Gastrocnemius medialis (tissue), 4 donors: ENCODE data around the gene EXOC3L4.

Experiments used
- POLR2A ChIP-seq, 2 donors: fragments of 450-650 bp; IDR thresholded peaks; one replicate each; pipeline ENCODE4 v1.6.1; 2017; ENCODE audit warnings: antibody characterized with exemption in 2 of 2, mild to moderate bottlenecking in 2 of 2, moderate library complexity in 2 of 2
- TF ChIP-seq, protein P1 (sequence below), 5 experiments: fragments of 450-650 bp in 3 of 5; fragments of 200-600 bp in 2 of 5; sonication (generic) in 2 of 5; IDR thresholded peaks in 4 of 5; conservative IDR thresholded peaks in 1 of 5; 1 replicate in 4 of 5; 2 replicates in 1 of 5; pipeline ENCODE4 v1.5.1; 2016 to 2019; ENCODE audit warnings: antibody characterized with exemption in 5 of 5, mild to moderate bottlenecking in 3 of 5, moderate library complexity in 3 of 5

DNA sequence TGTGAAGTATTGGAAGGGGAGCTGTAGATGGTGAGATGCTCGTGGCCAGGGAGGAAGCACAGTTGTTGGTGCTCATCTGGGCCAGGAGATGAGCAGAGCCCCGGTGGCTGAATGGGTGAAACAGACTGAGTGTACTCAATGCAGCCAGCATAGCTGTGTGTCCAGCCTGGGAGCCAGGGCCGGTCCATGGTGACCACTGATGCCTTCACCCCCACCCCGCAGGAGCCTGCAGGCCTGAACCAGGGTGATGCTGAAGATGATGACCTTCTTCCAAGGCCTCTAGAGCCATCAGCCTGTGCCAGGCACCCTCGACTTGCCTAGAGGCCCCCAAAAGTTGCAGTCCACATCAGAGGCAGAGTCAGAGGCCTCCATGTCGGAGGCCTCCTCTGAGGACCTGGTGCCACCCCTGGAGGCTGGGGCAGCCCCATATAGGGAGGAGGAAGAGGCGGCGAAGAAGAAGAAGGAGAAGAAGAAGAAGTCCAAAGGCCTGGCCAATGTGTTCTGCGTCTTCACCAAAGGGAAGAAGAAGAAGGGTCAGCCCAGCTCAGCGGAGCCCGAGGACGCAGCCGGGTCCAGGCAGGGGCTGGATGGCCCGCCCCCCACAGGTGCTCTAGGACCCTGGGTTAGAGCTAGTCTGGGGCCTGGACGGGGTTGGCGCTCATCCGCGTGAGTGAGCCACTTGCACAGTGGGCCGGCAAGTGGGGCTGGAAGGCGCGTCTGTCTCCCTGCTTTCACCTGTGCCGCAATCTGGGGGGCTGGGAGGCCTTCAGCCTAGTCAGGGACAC, 31.8 kb downstream of the EXOC3L4 start:
- TF ChIP-seq, protein P1, sequence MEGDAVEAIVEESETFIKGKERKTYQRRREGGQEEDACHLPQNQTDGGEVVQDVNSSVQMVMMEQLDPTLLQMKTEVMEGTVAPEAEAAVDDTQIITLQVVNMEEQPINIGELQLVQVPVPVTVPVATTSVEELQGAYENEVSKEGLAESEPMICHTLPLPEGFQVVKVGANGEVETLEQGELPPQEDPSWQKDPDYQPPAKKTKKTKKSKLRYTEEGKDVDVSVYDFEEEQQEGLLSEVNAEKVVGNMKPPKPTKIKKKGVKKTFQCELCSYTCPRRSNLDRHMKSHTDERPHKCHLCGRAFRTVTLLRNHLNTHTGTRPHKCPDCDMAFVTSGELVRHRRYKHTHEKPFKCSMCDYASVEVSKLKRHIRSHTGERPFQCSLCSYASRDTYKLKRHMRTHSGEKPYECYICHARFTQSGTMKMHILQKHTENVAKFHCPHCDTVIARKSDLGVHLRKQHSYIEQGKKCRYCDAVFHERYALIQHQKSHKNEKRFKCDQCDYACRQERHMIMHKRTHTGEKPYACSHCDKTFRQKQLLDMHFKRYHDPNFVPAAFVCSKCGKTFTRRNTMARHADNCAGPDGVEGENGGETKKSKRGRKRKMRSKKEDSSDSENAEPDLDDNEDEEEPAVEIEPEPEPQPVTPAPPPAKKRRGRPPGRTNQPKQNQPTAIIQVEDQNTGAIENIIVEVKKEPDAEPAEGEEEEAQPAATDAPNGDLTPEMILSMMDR (IDR thresholded peaks at IDR 0.05 in 4 of 5, conservative IDR thresholded peaks at IDR 0.05 in 1 of 5), result no peak
- TF ChIP-seq POLR2A (IDR thresholded peaks at IDR 0.05), result no peak
